ENCODE measurements around the gene SNAI1. TPM values are rescaled to one million over a fixed set of nuclear protein-coding genes. Genes with fewer than 3 reads are reported as not detected.
A peak's percentile ranks its signal among the peaks of the same experiment; 100 is the strongest.

Gene SNAI1
- total and polyA plus RNA-seq, 2 donors (not counting 1 experiment from before 2014, with no cell fraction given), result 0.66 to 1.4 TPM

GRCh38 chr20:49964964-49965780 is 17.6 kb upstream of the SNAI1 start:
- Histone ChIP-seq H3K4me3 (replicated peaks in 1 of 4; ENCODE audit: control extremely low read depth in 1 of 4, insufficient read depth in 1 of 4, low read depth in 3 of 4, low read length in 4 of 4) (no peak overlapping the region), H3K4me1 (ENCODE audit: control insufficient read depth, extremely low read depth, insufficient read depth, low read length) (no peaks in the 10 kb centered on the region), H3K9me3 (ENCODE audit: control insufficient read depth, insufficient read depth, low read depth, low read length) (no peaks in the 10 kb centered on the region), H4K20me1 (ENCODE audit: control insufficient read depth, extremely low read depth, insufficient read depth, low read length) (no peaks in the 10 kb centered on the region), H3K27me3 (ENCODE audit: control insufficient read depth, insufficient read depth, low read length) (no peaks in the 10 kb centered on the region), H2AFZ (ENCODE audit: low read length) (no peak overlapping the region), H3K27ac (ENCODE audit: insufficient read depth, low read length) (no peak overlapping the region), H3K36me3 (ENCODE audit: control insufficient read depth, insufficient read depth, low read length) (no peaks in the 10 kb centered on the region), H3K9ac (ENCODE audit: insufficient read depth, low read length) (no peak overlapping the region), H3K4me2 (ENCODE audit: extremely low read depth, insufficient read depth, low read length) (no peak overlapping the region), H3K79me2 (ENCODE audit: control insufficient read depth, insufficient read depth, low read length) (no peaks in the 10 kb centered on the region)
- TF ChIP-seq EZH2 (IDR thresholded peaks at IDR 0.05; ENCODE audit: low read length, missing control alignments) (no peak), CTCF (conservative IDR thresholded peaks at IDR 0.05 in 1 of 2, IDR thresholded peaks at IDR 0.05 in 1 of 2; ENCODE audit: low read depth in 1 of 2, low read length in 2 of 2) (peak; percentile 41 to 69)
- peak in 1 of 2 donors; percentile 15 for DNase-seq (ENCODE audit: low read depth in 2 of 2)

GRCh38 chr20:49965781-49966305 is 16.9 kb upstream of the SNAI1 start:
- no peaks in the 10 kb centered on the region for H3K27me3 ChIP-seq (ENCODE audit: control insufficient read depth, insufficient read depth, low read length)
- H3K4me3 ChIP-seq (replicated peaks in 1 of 4; ENCODE audit: control extremely low read depth in 1 of 4, insufficient read depth in 1 of 4, low read depth in 3 of 4, low read length in 4 of 4), result no peak overlapping the region
- H3K9me3 ChIP-seq (ENCODE audit: control insufficient read depth, insufficient read depth, low read depth, low read length), result no peaks in the 10 kb centered on the region
- TF ChIP-seq EZH2 (IDR thresholded peaks at IDR 0.05; ENCODE audit: low read length, missing control alignments) (no peak), CTCF (conservative IDR thresholded peaks at IDR 0.05 in 1 of 2, IDR thresholded peaks at IDR 0.05 in 1 of 2; ENCODE audit: low read depth in 1 of 2, low read length in 2 of 2) (no peak)
- H3K9ac ChIP-seq (ENCODE audit: insufficient read depth, low read length), result no peak overlapping the region
- H4K20me1 ChIP-seq (ENCODE audit: control insufficient read depth, extremely low read depth, insufficient read depth, low read length), result no peaks in the 10 kb centered on the region
- no peaks in the 10 kb centered on the region for H3K36me3 ChIP-seq (ENCODE audit: control insufficient read depth, insufficient read depth, low read length)
- no peak overlapping the region for H2AFZ ChIP-seq (ENCODE audit: low read length)
- DNase-seq (ENCODE audit: low read depth in 2 of 2), result no peak
- no peaks in the 10 kb centered on the region for H3K4me1 ChIP-seq (ENCODE audit: control insufficient read depth, extremely low read depth, insufficient read depth, low read length)
- H3K4me2 ChIP-seq (ENCODE audit: extremely low read depth, insufficient read depth, low read length), result no peak overlapping the region
- H3K27ac ChIP-seq (ENCODE audit: insufficient read depth, low read length), result no peak overlapping the region
- H3K79me2 ChIP-seq (ENCODE audit: control insufficient read depth, insufficient read depth, low read length), result no peaks in the 10 kb centered on the region

DNA sequence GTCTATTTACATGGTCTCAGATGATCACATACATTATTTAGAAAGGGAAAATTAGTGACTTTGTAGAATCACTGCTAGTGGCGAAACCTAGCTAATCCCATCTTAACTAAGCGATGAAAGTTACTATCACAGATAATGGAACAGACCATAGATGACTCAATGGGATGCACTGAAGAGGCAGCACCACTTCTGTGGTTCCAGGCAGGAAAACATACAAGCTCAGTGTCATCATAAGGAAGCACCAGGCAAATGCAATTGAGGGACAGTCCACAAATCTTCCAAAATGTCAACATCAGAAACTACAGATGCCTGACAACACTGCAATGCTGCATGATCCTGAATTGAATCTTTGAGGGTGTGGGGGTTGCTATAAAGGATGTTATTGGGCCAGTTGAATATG is 15.9 kb upstream of the SNAI1 start:
- Histone ChIP-seq H3K27me3 (ENCODE audit: control insufficient read depth, insufficient read depth, low read length) (no peaks in the 10 kb centered on the region), H3K4me2 (ENCODE audit: extremely low read depth, insufficient read depth, low read length) (no peak overlapping the region), H2AFZ (ENCODE audit: low read length) (no peak overlapping the region), H4K20me1 (ENCODE audit: control insufficient read depth, extremely low read depth, insufficient read depth, low read length) (no peaks in the 10 kb centered on the region), H3K36me3 (ENCODE audit: control insufficient read depth, insufficient read depth, low read length) (no peaks in the 10 kb centered on the region), H3K27ac (ENCODE audit: insufficient read depth, low read length) (no peak overlapping the region), H3K4me1 (ENCODE audit: control insufficient read depth, extremely low read depth, insufficient read depth, low read length) (no peaks in the 10 kb centered on the region), H3K9me3 (ENCODE audit: control insufficient read depth, insufficient read depth, low read depth, low read length) (no peaks in the 10 kb centered on the region), H3K9ac (ENCODE audit: insufficient read depth, low read length) (no peak overlapping the region), H3K4me3 (replicated peaks in 1 of 4; ENCODE audit: control extremely low read depth in 1 of 4, insufficient read depth in 1 of 4, low read depth in 3 of 4, low read length in 4 of 4) (no peak overlapping the region), H3K79me2 (ENCODE audit: control insufficient read depth, insufficient read depth, low read length) (no peaks in the 10 kb centered on the region)
- DNase-seq (ENCODE audit: low read depth in 2 of 2), result no peak
- no peak for TF ChIP-seq CTCF (conservative IDR thresholded peaks at IDR 0.05 in 1 of 2, IDR thresholded peaks at IDR 0.05 in 1 of 2; ENCODE audit: low read depth in 1 of 2, low read length in 2 of 2)
- TF ChIP-seq EZH2 (IDR thresholded peaks at IDR 0.05; ENCODE audit: low read length, missing control alignments), result no peak
